A673 (cell line): ENCODE data around the gene CYP26C1.
A peak's percentile ranks its signal among the peaks of the same experiment; 100 is the strongest.

ENCODE experiments used
- CTCF ChIP-seq: fragments of 300-800, 200-600 bp; sonication (generic); conservative IDR thresholded peaks from 2 replicates; pipeline ENCODE4 v1.5.1; 2017; ENCODE audit warnings: low read depth, mild to moderate bottlenecking, antibody characterized with exemption, low read length, moderate library complexity, mixed read lengths
- EZH2 ChIP-seq: fragments of 200-600 bp; sonication (generic); IDR thresholded peaks from 2 replicates; pipeline ENCODE4 v1.6.1; 2017; ENCODE audit warnings: borderline replicate concordance, low read depth, mild to moderate bottlenecking, mixed read lengths, antibody characterized with exemption, low read length; ENCODE audit not compliant: poor library complexity, severe bottlenecking

GRCh38 chr10:93080350-93081046 is 19.9 kb downstream of the CYP26C1 start:
- TF ChIP-seq CTCF (peak; percentile 91), EZH2 (no peak)
